ENCODE data around the gene TAOK3. TPM values are rescaled to one million over a fixed set of nuclear protein-coding genes. Genes with fewer than 3 reads are reported as not detected.

TAOK3 gene
- total and polyA plus RNA-seq, 2 of the 4 experiments (the other 2 are of a cell fraction), result 26.3 to 54.5 TPM

DNA sequence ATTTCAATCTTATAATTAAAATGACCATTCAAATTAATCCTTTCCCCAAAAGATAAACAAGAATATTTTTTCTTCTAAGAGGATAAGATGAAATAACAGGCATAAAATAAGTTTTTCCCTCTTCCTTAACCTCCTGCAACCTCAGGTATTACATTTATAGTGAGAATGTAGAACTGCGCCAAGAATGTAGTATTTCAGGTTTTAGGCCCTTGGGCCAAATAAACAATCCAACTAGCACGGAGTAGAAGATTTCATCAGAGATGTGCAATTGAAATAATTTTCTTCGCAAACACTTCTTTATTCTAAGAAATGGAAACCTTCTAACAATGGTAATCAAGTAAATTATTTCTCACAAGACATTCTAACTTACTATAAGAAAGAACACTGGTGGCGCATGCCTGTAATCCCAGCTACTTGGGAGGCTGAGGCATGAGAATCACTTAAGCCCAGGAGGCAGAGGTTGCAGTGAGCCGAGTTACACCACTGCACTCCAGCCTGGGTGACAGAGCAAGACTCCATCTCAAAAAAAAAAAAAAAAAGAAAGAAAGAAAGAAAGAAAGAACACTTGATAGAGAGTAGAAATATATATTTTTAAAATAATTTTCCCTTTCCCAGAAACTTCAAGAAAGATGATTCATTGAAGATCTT, 100.8 kb downstream of the TAOK3 start:
- intact Hi-C loops (cut with micrococcal nuclease), result no loop called here

More for the DNA sequence above, 100.8 kb downstream of the TAOK3 start:
- Histone ChIP-seq H3K4me2 (ENCODE audit: low read depth, low read length) (no peak overlapping the region), H3K23ac (ENCODE audit: low read depth, low read length) (no peak overlapping the region), H2BK20ac (ENCODE audit: low read depth, low read length) (no peak overlapping the region), H2BK120ac (ENCODE audit: low read depth, low read length) (no peak overlapping the region), H3K27me3 (ENCODE audit: control insufficient read depth, insufficient read depth, low read length) (no peaks in the 10 kb centered on the region), H3K36me3 (ENCODE audit: control insufficient read depth, insufficient read depth, low read length) (no peaks in the 10 kb centered on the region), H2AFZ (replicated peaks; ENCODE audit: low read length, poor library complexity) (no peak overlapping the region), H3K14ac (replicated peaks; ENCODE audit: low read depth, low read length) (no peak overlapping the region), H3K9me3 (ENCODE audit: control insufficient read depth, insufficient read depth, low read length) (no peaks in the 10 kb centered on the region), H4K5ac (ENCODE audit: low read depth, low read length) (no peak overlapping the region), H4K91ac (ENCODE audit: insufficient read depth, low read depth, low read length) (no peak overlapping the region), H3K27ac (ENCODE audit: insufficient read depth, low read length) (no peak overlapping the region), H2AK9ac (replicated peaks; ENCODE audit: low read depth, low read length, poor library complexity) (no peak overlapping the region), H3K56ac (ENCODE audit: extremely low read depth, insufficient read depth, low read length) (no peak overlapping the region), H2BK5ac (ENCODE audit: low read depth, low read length, poor library complexity, severe bottlenecking) (no peak overlapping the region), H3K9me1 (ENCODE audit: insufficient read depth, low read length) (no peaks in the 10 kb centered on the region), H3K18ac (ENCODE audit: low read depth, low read length) (no peak overlapping the region), H4K8ac (ENCODE audit: low read depth in 2 of 2, low read length in 2 of 2) (no peak overlapping the region), H3K4me1 (ENCODE audit: control insufficient read depth, insufficient read depth, low read length) (no peaks in the 10 kb centered on the region), H2BK15ac (ENCODE audit: low read depth, low read length) (no peak overlapping the region), H3K9ac (ENCODE audit: low read depth, low read length) (no peak overlapping the region), H3K4ac (ENCODE audit: low read depth, low read length) (no peak overlapping the region), H4K20me1 (ENCODE audit: insufficient read depth, low read length) (no peaks in the 10 kb centered on the region), H2AK5ac (ENCODE audit: low read depth, low read length) (no peak overlapping the region), H3K4me3 (ENCODE audit: insufficient read depth, low read depth, low read length) (no peak overlapping the region), H3K79me1 (ENCODE audit: low read depth in 1 of 2, low read length in 2 of 2) (peaks cover 12 to 14% of the 10 kb centered on the region in 2 experiments; a peak in 3 of 4 replicates)
- BruUV-seq (replicated peaks), result no TSS peak
- CTCF ChIA-PET, result no interaction called here
- ATAC-seq (ENCODE audit: low read depth), result no peak
- no peak for DNase-seq
- in situ Hi-C loops (cut with MboI; ENCODE audit: low sequenced_read_pairs) (no loop called here), dilution Hi-C loops (cut with HindIII; ENCODE audit: low sequenced_read_pairs, unreplicated experiment) (no loop called here)
- TF ChIP-seq, protein P1, sequence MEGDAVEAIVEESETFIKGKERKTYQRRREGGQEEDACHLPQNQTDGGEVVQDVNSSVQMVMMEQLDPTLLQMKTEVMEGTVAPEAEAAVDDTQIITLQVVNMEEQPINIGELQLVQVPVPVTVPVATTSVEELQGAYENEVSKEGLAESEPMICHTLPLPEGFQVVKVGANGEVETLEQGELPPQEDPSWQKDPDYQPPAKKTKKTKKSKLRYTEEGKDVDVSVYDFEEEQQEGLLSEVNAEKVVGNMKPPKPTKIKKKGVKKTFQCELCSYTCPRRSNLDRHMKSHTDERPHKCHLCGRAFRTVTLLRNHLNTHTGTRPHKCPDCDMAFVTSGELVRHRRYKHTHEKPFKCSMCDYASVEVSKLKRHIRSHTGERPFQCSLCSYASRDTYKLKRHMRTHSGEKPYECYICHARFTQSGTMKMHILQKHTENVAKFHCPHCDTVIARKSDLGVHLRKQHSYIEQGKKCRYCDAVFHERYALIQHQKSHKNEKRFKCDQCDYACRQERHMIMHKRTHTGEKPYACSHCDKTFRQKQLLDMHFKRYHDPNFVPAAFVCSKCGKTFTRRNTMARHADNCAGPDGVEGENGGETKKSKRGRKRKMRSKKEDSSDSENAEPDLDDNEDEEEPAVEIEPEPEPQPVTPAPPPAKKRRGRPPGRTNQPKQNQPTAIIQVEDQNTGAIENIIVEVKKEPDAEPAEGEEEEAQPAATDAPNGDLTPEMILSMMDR (conservative IDR thresholded peaks at IDR 0.05; ENCODE audit: low read depth, low read length), result no peak
- TF ChIP-seq MXI1 (IDR thresholded peaks at IDR 0.05; ENCODE audit: borderline replicate concordance, low read depth, low read length), result no peak
- no peak for TF ChIP-seq RCOR1 (IDR thresholded peaks at IDR 0.05; ENCODE audit: insufficient replicate concordance, low read length)
- no peak for TF ChIP-seq SMC3 (IDR thresholded peaks at IDR 0.05; ENCODE audit: low read depth, low read length)
- TF ChIP-seq CHD1 (IDR thresholded peaks at IDR 0.05; ENCODE audit: low read depth, low read length), result no peak
- TF ChIP-seq RAD21 (IDR thresholded peaks at IDR 0.05; ENCODE audit: low read length), result no peak
- TF ChIP-seq, protein P2, sequence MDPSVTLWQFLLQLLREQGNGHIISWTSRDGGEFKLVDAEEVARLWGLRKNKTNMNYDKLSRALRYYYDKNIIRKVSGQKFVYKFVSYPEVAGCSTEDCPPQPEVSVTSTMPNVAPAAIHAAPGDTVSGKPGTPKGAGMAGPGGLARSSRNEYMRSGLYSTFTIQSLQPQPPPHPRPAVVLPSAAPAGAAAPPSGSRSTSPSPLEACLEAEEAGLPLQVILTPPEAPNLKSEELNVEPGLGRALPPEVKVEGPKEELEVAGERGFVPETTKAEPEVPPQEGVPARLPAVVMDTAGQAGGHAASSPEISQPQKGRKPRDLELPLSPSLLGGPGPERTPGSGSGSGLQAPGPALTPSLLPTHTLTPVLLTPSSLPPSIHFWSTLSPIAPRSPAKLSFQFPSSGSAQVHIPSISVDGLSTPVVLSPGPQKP (IDR thresholded peaks at IDR 0.05; ENCODE audit: borderline replicate concordance, low read depth, low read length), result no peak
- TF ChIP-seq, protein P3, sequence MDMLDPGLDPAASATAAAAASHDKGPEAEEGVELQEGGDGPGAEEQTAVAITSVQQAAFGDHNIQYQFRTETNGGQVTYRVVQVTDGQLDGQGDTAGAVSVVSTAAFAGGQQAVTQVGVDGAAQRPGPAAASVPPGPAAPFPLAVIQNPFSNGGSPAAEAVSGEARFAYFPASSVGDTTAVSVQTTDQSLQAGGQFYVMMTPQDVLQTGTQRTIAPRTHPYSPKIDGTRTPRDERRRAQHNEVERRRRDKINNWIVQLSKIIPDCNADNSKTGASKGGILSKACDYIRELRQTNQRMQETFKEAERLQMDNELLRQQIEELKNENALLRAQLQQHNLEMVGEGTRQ (IDR thresholded peaks at IDR 0.05; ENCODE audit: low read depth, low read length), result no peak
- no peak for TF ChIP-seq MAFK (IDR thresholded peaks at IDR 0.05; ENCODE audit: low read depth, low read length)
- no peak for TF ChIP-seq POLR2A (IDR thresholded peaks at IDR 0.05; ENCODE audit: low read depth, low read length)
- TF ChIP-seq MAZ (IDR thresholded peaks at IDR 0.05; ENCODE audit: borderline replicate concordance, low read depth, low read length), result no peak
- no peak for TF ChIP-seq BHLHE40 (IDR thresholded peaks at IDR 0.05; ENCODE audit: low read depth, low read length)
- no peak for TF ChIP-seq CEBPB (IDR thresholded peaks at IDR 0.05; ENCODE audit: low read depth, low read length)
- WGBS, 2 experiments (ENCODE audit: extremely low coverage in 2 of 2, insufficient read length in 1 of 2), result no CpG with 5 or more reads among the region's 5 CpGs
- POLR2A ChIA-PET (ENCODE audit: unreplicated experiment), result no interaction called here
